Measurements from ENCODE around the gene GRHL1. TPM values are rescaled to one million over a fixed set of nuclear protein-coding genes. Genes with fewer than 3 reads are reported as not detected.

GRHL1 gene
- total RNA-seq, 1 experiment from 2014 or later, result 1.3 TPM

DNA sequence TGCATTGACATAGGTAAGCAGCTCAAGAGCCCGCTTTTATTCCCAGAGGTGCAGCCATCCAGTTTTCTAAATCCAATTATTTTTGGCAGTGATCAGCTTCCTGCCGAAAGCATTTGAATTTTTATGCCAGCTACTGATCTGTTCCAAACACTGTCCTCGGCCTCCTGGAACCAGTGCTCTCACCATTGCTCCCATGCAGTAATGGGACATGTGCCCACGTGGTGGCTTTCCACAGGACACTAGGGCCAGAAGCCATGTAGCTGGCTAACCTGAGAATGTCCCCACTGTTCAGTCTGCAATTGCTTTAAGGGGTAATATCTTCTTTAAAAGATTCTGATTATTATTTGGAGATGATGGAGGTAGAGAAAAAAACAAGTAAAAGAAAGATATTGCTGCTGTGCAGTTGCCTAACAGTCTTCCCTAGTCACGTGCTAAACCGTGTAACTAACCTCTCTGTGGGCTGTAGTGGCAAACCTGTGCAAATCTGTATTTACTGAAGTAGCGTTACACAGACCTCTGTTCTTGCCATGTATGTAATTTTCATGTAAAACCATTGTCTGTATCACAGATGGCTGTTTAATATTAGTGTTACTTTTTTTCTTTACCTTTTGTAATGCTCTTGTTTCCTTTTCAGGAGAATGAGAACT lies 13.0 kb downstream of the GRHL1 start:
- no peak overlapping the region for H3K27ac ChIP-seq (ENCODE audit: low read length)
- no peak for DNase-seq
- no peak overlapping the region for H3K4me3 ChIP-seq (ENCODE audit: low read length)
- no peaks in the 10 kb centered on the region for H3K79me2 ChIP-seq (ENCODE audit: low read length)
- no peaks in the 10 kb centered on the region for H3K27me3 ChIP-seq (ENCODE audit: low read length)
- no peak overlapping the region for H3K9ac ChIP-seq (ENCODE audit: low read length)
- H3K36me3 ChIP-seq (ENCODE audit: insufficient read depth, low read length), result no peaks in the 10 kb centered on the region
- H3K4me1 ChIP-seq (ENCODE audit: low read length), result peaks cover 19% of the 10 kb centered on the region
- H4K20me1 ChIP-seq (ENCODE audit: insufficient read depth, low read depth, low read length), result no peaks in the 10 kb centered on the region
- no peak overlapping the region for H3K4me2 ChIP-seq (ENCODE audit: low read depth, low read length, poor library complexity, severe bottlenecking)
- H3K9me3 ChIP-seq (ENCODE audit: low read length), result no peaks in the 10 kb centered on the region
- H2AFZ ChIP-seq (ENCODE audit: low read length), result no peak overlapping the region
- H3K9me2 ChIP-seq (replicated peaks; ENCODE audit: insufficient read depth, low read length), result no peaks in the 10 kb centered on the region

DNA sequence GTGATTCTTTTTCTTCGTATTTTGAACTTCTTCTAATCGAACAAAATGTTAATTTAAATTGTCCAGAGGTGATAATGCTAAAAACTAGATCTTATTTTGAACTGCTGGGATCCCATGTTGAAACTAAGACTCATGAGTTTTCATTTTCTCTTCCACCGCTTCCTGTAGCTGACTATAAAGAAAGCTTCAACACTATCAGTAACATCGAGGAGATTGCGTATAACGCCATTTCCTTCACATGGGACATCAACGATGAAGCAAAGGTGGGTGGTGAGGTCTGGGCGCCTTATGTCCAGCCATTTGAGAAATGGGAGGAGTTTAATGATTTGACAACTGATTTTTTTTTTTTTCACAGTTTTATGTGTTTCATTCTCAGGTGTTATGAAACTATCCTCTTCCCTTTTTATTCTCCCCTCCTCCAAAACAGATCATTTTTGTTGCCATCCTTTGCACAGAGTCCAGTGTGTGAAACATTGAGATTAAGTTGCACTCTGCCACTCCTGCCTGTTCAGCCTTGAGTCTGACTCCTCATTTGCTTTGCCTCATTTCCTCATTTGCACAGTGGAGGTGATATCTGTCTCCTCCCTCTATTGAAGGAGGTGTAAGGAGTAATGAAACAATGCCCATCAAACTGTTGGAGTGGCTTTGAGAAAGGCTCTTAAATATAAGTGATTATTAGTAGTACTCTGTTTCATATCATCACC lies 13.8 kb downstream of the GRHL1 start:
- Histone ChIP-seq H3K4me3 (ENCODE audit: low read length) (no peak overlapping the region), H3K9ac (ENCODE audit: low read length) (no peak overlapping the region), H3K9me3 (ENCODE audit: low read length) (no peaks in the 10 kb centered on the region), H3K4me1 (ENCODE audit: low read length) (peaks cover 19% of the 10 kb centered on the region), H3K27ac (ENCODE audit: low read length) (no peak overlapping the region), H3K79me2 (ENCODE audit: low read length) (no peaks in the 10 kb centered on the region), H3K27me3 (ENCODE audit: low read length) (no peaks in the 10 kb centered on the region), H3K4me2 (ENCODE audit: low read depth, low read length, poor library complexity, severe bottlenecking) (no peak overlapping the region), H3K36me3 (ENCODE audit: insufficient read depth, low read length) (no peaks in the 10 kb centered on the region), H3K9me2 (replicated peaks; ENCODE audit: insufficient read depth, low read length) (no peaks in the 10 kb centered on the region), H4K20me1 (ENCODE audit: insufficient read depth, low read depth, low read length) (no peaks in the 10 kb centered on the region), H2AFZ (ENCODE audit: low read length) (no peak overlapping the region)
- no peak for DNase-seq

- peaks cover 19% of the 10 kb centered on the region for H3K4me1 ChIP-seq (ENCODE audit: low read length)
- H3K9ac ChIP-seq (ENCODE audit: low read length), result no peak overlapping the region
- H4K20me1 ChIP-seq (ENCODE audit: insufficient read depth, low read depth, low read length), result no peaks in the 10 kb centered on the region
- no peaks in the 10 kb centered on the region for H3K9me2 ChIP-seq (replicated peaks; ENCODE audit: insufficient read depth, low read length)
- H3K27me3 ChIP-seq (ENCODE audit: low read length), result no peaks in the 10 kb centered on the region
- H3K4me2 ChIP-seq (ENCODE audit: low read depth, low read length, poor library complexity, severe bottlenecking), result no peak overlapping the region
- no peak overlapping the region for H3K27ac ChIP-seq (ENCODE audit: low read length)
- H3K4me3 ChIP-seq (ENCODE audit: low read length), result no peak overlapping the region
- no peak overlapping the region for H2AFZ ChIP-seq (ENCODE audit: low read length)
- DNase-seq, result no peak
- H3K36me3 ChIP-seq (ENCODE audit: insufficient read depth, low read length), result no peaks in the 10 kb centered on the region
- no peaks in the 10 kb centered on the region for H3K79me2 ChIP-seq (ENCODE audit: low read length)
- no peaks in the 10 kb centered on the region for H3K9me3 ChIP-seq (ENCODE audit: low read length)
These were observed 15.1 kb downstream of the GRHL1 start for GRCh38 chr2:9966491-9967022.

DNA sequence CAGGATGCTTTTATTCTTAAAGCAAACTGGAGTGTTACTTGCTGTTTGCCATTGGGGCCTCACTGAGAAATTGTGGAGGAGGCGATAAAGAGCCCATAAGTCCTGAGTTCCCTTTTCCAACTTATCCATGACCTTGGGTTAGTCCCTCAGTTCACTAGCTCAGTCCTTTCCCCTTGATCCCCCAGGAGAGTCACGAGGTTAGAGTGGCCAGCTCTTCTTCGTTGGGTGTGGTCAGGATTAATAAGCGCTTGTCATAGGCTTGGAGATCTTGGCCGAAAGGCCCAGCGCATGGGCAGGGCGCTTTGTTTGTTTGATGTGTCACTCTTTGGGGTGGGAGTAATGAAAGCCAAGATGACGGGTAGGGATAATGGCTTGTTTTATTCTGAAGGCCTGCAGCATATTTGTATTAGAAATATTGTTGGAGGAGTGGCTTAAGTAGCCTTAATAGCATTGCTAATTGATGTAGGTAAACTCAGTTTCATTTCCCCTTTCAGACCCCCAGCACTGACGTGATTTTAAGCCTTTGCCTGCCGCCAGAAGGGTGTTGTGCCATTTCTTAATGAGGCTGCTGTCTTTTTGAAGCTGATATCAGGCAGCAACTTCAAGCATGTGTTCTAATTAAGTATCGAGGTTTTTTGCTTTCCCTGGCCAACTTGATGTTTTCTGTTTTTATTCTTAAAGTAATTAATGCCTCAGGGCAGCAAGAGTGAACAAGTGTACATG lies 15.7 kb downstream of the GRHL1 start:
- Histone ChIP-seq H3K9me2 (replicated peaks; ENCODE audit: insufficient read depth, low read length) (no peaks in the 10 kb centered on the region), H3K36me3 (ENCODE audit: insufficient read depth, low read length) (no peaks in the 10 kb centered on the region), H3K4me2 (ENCODE audit: low read depth, low read length, poor library complexity, severe bottlenecking) (peak overlapping the region; percentile 7), H2AFZ (ENCODE audit: low read length) (no peak overlapping the region), H3K27me3 (ENCODE audit: low read length) (no peaks in the 10 kb centered on the region), H3K79me2 (ENCODE audit: low read length) (no peaks in the 10 kb centered on the region), H3K27ac (ENCODE audit: low read length) (no peak overlapping the region), H3K9ac (ENCODE audit: low read length) (no peak overlapping the region), H4K20me1 (ENCODE audit: insufficient read depth, low read depth, low read length) (no peaks in the 10 kb centered on the region), H3K9me3 (ENCODE audit: low read length) (no peaks in the 10 kb centered on the region), H3K4me3 (ENCODE audit: low read length) (no peak overlapping the region), H3K4me1 (ENCODE audit: low read length) (peaks cover 19% of the 10 kb centered on the region)
- peak; percentile 83 for DNase-seq

GRCh38 chr2:9968553-9969497 lies 17.3 kb downstream of the GRHL1 start:
- no peaks in the 10 kb centered on the region for H3K27me3 ChIP-seq (ENCODE audit: low read length)
- no peaks in the 10 kb centered on the region for H3K36me3 ChIP-seq (ENCODE audit: insufficient read depth, low read length)
- H3K79me2 ChIP-seq (ENCODE audit: low read length), result no peaks in the 10 kb centered on the region
- no peak overlapping the region for H3K4me3 ChIP-seq (ENCODE audit: low read length)
- H3K27ac ChIP-seq (ENCODE audit: low read length), result no peak overlapping the region
- H3K4me2 ChIP-seq (ENCODE audit: low read depth, low read length, poor library complexity, severe bottlenecking), result no peak overlapping the region
- no peak for DNase-seq
- no peak overlapping the region for H2AFZ ChIP-seq (ENCODE audit: low read length)
- no peaks in the 10 kb centered on the region for H3K9me3 ChIP-seq (ENCODE audit: low read length)
- H4K20me1 ChIP-seq (ENCODE audit: insufficient read depth, low read depth, low read length), result no peaks in the 10 kb centered on the region
- H3K4me1 ChIP-seq (ENCODE audit: low read length), result peaks cover 14% of the 10 kb centered on the region
- H3K9me2 ChIP-seq (replicated peaks; ENCODE audit: insufficient read depth, low read length), result no peaks in the 10 kb centered on the region
- no peak overlapping the region for H3K9ac ChIP-seq (ENCODE audit: low read length)

DNA sequence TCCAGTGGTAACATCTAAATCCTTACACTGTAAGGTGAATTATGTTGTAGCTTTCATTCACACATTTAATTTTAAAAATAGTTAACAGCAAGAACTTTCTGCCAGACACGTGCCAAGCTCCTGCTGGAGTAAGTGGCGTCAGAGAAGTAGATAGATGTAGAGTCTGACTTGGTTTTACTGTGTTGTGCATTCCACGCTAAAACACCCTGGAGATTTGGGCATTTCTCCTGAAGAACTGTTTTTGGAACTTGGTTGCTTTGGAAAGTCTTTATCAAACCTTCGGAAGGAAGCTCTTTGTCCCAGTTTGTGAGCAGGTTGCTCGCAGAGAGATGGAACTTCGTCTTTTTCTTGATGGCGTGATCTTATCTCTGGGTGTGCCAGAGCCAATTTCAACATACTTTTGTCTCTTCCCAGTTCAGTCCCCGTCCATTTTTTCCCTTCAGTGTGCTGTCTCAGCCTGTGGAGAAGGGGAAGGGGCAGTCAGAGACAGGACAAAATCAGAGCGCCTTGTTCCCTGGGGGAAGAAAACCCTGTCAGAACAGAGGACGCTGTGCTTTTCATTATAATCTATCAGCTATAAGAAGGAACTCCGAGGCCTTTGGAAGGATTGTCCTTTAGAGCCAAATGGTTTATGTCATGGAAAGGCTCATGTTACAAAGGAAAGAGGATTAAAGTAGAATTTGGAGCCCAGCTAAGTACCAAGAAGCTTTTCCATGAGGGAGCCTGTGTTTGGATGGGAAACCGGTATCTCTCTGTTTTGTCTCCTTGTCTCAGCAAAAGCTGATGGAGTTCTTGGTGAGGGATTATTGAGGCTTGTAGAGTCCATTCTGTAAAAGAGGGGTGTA lies 18.9 kb downstream of the GRHL1 start:
- H3K4me3 ChIP-seq (ENCODE audit: low read length), result no peak overlapping the region
- H4K20me1 ChIP-seq (ENCODE audit: insufficient read depth, low read depth, low read length), result no peaks in the 10 kb centered on the region
- H3K4me2 ChIP-seq (ENCODE audit: low read depth, low read length, poor library complexity, severe bottlenecking), result no peak overlapping the region
- peaks cover 14% of the 10 kb centered on the region for H3K4me1 ChIP-seq (ENCODE audit: low read length)
- H3K79me2 ChIP-seq (ENCODE audit: low read length), result no peaks in the 10 kb centered on the region
- H3K27me3 ChIP-seq (ENCODE audit: low read length), result no peaks in the 10 kb centered on the region
- no peaks in the 10 kb centered on the region for H3K9me2 ChIP-seq (replicated peaks; ENCODE audit: insufficient read depth, low read length)
- no peak overlapping the region for H3K9ac ChIP-seq (ENCODE audit: low read length)
- no peak overlapping the region for H2AFZ ChIP-seq (ENCODE audit: low read length)
- H3K9me3 ChIP-seq (ENCODE audit: low read length), result no peaks in the 10 kb centered on the region
- H3K27ac ChIP-seq (ENCODE audit: low read length), result no peak overlapping the region
- no peak for DNase-seq
- no peaks in the 10 kb centered on the region for H3K36me3 ChIP-seq (ENCODE audit: insufficient read depth, low read length)

- no peaks in the 10 kb centered on the region for H3K9me3 ChIP-seq (ENCODE audit: low read length)
- H3K9ac ChIP-seq (ENCODE audit: low read length), result no peak overlapping the region
- H3K27ac ChIP-seq (ENCODE audit: low read length), result no peak overlapping the region
- no peaks in the 10 kb centered on the region for H4K20me1 ChIP-seq (ENCODE audit: insufficient read depth, low read depth, low read length)
- DNase-seq, result no peak
- H3K4me3 ChIP-seq (ENCODE audit: low read length), result no peak overlapping the region
- no peaks in the 10 kb centered on the region for H3K9me2 ChIP-seq (replicated peaks; ENCODE audit: insufficient read depth, low read length)
- H3K79me2 ChIP-seq (ENCODE audit: low read length), result no peaks in the 10 kb centered on the region
- no peaks in the 10 kb centered on the region for H3K27me3 ChIP-seq (ENCODE audit: low read length)
- H3K4me2 ChIP-seq (ENCODE audit: low read depth, low read length, poor library complexity, severe bottlenecking), result no peak overlapping the region
- H2AFZ ChIP-seq (ENCODE audit: low read length), result no peak overlapping the region
- no peaks in the 10 kb centered on the region for H3K36me3 ChIP-seq (ENCODE audit: insufficient read depth, low read length)
- H3K4me1 ChIP-seq (ENCODE audit: low read length), result peaks cover 14% of the 10 kb centered on the region
These were observed 19.8 kb downstream of the GRHL1 start for GRCh38 chr2:9971105-9971818.

Data from Karpas-422 (cell line).